HL-60/S4 (cell line): ENCODE data around the gene TUBA1C.

Source experiments
- in situ Hi-C: fragments of 300-500 bp; cut with MboI; formaldehyde crosslinking; loops from 2 replicates; pipeline ENCODE4 v1.14.3; 2022; ENCODE audit warnings: low sequenced_read_pairs

TUBA1C gene

DNA sequence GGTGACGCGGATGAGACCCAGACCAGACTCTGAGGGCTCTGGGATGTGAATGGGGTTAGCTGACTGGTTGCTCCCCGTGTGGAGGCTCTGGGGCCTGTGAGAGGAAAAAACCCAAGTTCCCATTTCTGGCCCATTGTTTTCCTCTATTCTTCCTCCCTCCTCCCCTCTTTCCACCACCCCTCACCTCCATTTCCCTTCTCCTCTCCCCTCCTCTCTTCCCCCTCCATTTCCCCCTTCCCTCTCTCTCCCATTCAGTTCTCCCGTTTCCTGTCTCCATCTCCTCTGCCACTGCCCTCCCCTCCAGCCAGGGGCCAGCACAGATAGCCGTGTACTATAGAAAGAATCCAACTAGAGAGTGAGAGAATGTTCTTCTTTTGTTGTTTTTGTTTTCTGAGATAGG, 17.4 kb downstream of the TUBA1C start:
- in situ Hi-C loops = loop anchor here (10.0 kb wide), 1 partner anchor 242 kb away; no protein-coding TSS in a partner anchor

DNA sequence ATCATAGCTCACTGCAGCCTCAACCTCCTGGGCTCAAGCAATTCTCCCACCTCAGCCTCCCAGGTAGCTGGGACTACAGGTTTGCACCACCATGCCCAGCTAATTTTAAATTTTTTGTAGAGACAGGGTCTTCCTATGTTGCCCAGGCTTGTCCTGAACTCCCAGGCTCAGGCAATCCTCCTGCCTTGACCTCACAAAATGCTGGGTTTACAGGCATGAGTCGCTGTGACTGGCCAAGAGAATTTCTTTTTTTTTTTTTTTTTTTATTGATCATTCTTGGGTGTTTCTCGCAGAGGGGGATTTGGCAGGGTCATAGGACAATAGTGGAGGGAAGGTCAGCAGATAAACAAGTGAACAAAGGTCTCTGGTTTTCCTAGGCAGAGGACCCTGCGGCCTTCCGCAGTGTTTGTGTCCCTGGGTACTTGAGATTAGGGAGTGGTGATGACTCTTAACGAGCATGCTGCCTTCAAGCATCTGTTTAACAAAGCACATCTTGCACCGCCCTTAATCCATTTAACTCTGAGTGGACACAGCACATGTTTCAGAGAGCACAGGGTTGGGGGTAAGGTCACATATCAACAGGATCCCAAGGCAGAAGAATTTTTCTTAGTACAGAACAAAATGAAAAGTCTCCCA, 18.0 kb downstream of the TUBA1C start:
- in situ Hi-C loops = loop anchor here (10.0 kb wide), 1 partner anchor 242 kb away; no protein-coding TSS in a partner anchor

DNA sequence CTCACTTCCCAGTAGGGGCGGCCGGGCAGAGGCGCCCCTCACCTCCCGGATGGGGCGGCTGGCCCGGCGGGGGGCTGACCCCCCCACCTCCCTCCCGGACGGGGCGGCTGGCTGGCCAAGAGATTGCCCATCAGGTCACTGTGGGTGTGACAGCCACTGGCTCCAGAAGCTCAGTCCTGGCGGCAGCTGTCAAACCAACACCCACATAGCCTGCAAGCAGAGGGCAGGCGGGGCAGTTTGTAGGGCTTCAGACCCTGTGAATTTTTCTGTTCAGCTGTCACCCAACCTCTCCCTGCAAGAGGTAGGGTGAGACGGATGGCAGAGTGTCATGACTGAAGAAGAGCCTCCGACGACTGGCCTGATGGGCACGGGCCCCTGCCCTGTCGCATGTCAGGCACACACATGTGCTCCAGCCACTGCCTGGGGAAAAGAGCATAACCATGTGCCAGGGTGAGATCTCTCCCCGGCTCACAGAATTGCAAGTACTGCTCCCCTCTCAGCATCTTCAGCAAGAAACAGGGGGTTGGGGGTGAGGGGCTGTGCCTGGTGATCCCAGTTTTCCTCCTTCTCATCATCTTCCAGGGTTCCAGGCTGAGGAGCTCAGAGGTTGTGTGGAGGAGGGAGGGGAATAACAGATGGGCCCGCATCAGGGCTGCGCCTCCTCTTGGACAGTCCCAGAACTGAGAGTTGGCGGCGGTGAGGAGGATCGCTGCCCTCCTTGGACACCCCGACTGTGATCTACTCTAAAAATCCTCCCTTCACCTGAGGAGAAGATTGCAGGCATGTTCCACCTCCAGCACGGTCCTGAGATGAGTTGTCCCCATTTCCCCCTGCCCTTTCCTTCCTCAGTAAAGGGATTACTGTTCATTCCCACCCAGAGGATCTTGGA, 18.9 kb downstream of the TUBA1C start:
- in situ Hi-C loops = loop anchor here (10.0 kb wide), 1 partner anchor 241 kb away; no protein-coding TSS in a partner anchor

DNA sequence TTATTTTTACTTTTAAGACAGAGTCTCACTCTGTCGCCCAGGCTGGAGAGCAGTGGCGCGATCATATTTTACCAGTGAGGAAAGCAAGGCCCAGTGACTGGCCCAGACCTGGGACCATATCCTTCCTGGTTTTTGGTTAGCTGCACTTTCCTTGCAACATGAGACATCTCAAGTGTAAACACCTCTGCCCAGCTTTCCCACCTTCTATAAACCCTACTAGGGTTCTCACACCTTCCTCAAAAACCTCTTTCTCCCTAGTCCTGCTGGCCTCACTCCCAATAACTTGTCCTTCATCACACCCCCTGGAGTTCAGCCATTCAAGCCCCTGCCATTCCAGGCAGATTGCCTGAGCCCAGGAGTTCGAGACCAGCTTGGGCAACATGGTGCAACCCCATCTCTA, 19.8 kb downstream of the TUBA1C start:
- in situ Hi-C loops = loop anchor here (5.0 to 10.0 kb wide), 2 partner anchors 53 to 240 kb away; partner anchors contain the start of gene C1QL4

DNA sequence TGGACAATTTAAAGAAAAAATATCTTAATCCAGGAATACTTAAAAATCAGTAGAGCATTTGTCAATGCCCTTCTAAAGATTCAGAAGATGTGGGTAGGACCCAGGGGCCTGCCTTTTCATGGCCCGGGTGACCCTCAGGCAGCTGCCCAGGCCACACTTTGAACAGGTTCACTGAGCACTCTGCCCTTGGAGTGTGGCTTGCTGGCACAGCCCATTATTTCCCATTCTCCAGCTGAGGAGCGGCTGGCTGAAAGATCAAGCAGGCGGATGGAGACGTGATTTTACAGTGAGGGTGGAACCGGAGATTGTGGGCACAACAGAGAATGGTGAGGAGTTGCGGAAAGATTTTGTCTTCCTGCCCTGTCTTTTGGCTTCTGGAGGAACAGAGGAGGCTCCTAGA, 23.0 kb downstream of the TUBA1C start:
- in situ Hi-C loops = loop anchor here (5.0 to 10.0 kb wide), 2 partner anchors 49 to 237 kb away; partner anchors contain the start of gene C1QL4

DNA sequence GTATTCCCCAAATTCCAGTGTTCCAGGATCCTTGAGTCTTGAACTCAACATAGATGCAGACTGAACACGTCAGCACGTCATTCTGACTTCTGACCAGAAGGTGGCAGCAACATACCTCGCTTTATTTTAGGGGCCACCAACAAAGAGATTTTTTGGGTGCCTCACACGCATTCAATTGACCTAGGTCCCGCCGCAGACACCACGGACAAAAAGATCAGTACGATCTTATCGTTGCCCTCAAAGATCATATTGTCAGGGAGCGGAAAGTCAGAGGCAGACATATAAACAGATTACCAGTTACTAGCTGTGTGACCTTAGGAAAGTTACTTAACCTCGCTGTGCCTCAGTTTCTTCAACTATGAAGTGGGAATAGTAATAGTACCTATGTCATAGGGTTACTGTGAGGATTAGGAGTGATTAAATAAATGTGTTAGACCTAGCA, 23.6 kb downstream of the TUBA1C start:
- in situ Hi-C loops = loop anchor here (5.0 to 10.0 kb wide), 2 partner anchors 49 to 236 kb away; partner anchors contain the start of gene C1QL4

DNA sequence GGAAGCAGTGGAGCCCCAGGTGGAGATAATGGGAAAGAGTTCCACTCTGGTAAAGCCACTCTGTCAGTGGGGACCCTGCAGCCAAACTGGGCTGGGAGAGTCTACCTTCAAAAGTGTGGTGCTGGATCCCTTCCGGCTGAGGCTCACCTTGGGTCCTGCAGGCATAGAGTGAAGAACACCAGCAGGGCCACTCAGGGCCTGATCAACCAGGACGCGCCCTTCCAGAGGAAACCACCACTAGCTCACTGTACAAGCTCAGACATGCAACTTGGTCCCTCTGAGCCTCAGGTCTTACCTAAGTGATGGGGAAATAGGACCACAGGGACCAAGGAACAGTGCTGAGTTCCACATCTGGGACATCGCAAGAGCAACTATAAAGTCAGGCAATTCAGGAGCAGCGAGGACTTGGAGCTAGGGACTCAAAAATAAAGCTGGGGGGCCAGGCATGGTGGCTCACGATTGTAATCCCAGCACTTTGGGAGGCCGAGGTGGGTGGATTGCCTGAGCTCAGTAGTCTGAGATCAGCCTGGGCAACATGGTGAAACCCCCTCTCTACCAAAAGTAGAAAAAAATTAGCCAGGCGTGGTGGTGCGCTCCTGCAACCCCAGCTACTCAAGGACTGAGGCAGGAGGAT, 24.2 kb downstream of the TUBA1C start:
- in situ Hi-C loops = loop anchor here (5.0 to 10.0 kb wide), 2 partner anchors 48 to 236 kb away; partner anchors contain the start of gene C1QL4

DNA sequence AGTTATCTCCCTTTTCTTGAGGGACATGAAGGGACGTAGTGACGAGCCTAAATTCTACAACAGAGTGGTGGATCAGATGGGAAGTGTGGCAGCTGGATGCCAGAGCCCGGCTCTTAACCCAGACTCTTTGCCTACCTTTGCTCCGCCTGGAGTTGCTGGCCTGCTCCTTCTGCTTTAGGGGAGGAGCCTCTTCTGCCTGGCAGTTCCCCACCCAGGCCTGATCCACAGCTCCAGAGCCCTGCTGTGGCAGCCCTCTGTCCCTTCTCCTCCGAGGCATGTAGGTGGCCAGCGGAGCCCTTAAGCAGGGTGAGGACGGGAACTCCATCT, 27.8 kb downstream of the TUBA1C start:
- in situ Hi-C loops = no loop called here

DNA sequence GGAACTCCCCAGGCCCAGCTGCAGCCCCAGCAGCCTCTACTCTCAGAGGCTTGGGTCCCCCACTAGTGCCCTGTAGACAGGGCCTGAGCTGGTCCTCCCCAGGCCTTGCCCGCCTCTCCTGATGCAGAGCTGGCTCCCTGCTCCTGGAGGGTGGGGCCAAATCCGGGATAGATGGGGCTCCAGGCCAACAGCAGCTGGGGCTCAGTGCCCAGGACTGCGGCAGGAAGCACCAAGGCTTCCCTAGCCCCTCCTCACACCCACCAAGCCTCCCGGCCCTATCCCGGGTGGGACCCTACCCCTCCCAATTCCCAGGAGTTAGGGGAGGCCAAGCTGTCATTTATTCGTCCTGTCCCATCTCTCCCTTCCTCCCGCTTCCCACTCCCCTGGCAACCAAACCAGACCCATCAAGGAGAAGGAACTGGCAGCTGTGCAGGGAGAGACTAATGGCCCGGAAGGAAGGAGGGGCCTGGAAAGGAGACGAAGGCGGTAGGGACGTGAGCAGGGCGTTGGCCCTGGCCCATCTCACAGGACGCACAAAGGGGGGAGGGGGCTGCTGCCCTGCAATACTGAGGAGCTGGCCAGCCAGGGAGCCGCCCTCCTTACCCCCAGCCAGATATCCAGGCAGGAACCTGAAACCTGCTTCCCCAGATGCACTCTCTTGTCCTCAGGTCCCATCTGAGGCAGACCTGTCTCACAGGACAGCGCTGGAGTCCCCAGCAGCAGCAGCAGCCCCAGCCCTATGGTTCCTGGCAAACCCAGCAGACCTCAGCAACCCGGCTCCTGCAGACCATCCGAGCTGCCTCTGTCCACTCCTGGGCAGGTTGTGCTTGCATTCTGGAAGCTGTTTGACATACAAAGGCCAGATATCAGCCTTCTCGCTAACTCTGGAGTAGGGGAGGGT, 28.4 kb downstream of the TUBA1C start:
- in situ Hi-C loops = no loop called here

DNA sequence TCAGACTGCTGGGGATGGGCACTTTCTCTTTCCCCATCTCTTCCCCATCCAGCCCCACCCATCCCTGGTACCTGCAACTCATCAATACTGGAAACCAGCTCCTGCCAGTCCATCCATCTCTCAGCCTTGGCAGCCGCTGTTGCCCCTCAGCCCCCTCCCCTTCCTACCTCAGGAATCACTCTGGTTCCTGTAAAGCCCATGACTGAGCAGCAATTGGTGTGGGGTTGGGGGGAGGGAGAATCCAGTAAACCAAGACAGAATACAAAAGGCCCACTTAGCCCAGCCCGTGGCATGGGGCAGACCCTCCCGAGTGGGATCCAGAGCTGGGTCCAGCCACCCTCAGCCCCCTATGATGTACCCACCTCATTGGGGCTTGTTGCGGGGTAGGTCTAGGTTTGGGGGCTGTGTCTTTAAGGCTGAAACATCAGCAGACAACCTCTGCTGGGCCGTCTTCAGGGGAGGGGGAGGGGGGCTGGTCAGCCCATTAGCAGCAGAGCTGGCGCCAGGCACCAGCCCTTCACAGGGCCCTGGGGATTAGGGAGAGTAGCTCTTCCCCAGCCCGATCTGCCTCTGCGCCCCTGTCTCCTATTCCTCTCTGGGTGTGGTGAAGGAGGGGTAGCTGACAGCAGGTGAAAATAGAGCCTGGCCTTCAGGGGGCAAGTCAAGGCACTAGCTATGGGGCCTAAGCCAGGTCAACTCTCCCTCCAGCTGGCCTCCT, 29.4 kb downstream of the TUBA1C start:
- in situ Hi-C loops = no loop called here

DNA sequence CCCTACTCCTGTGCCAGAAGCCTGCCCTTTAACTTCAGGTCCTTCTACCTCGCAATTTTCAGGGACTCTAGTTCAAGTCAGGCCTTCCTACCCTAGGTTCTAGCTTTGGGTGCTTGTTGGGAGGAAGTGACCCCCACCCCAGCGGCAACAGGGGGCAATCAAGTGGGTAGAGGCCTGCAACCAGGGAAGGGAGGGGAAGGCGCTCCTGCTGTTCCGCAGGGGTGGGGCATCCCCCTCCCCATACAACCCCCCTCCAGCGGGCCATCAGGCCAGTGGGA, 29.9 kb downstream of the TUBA1C start:
- in situ Hi-C loops = no loop called here

DNA sequence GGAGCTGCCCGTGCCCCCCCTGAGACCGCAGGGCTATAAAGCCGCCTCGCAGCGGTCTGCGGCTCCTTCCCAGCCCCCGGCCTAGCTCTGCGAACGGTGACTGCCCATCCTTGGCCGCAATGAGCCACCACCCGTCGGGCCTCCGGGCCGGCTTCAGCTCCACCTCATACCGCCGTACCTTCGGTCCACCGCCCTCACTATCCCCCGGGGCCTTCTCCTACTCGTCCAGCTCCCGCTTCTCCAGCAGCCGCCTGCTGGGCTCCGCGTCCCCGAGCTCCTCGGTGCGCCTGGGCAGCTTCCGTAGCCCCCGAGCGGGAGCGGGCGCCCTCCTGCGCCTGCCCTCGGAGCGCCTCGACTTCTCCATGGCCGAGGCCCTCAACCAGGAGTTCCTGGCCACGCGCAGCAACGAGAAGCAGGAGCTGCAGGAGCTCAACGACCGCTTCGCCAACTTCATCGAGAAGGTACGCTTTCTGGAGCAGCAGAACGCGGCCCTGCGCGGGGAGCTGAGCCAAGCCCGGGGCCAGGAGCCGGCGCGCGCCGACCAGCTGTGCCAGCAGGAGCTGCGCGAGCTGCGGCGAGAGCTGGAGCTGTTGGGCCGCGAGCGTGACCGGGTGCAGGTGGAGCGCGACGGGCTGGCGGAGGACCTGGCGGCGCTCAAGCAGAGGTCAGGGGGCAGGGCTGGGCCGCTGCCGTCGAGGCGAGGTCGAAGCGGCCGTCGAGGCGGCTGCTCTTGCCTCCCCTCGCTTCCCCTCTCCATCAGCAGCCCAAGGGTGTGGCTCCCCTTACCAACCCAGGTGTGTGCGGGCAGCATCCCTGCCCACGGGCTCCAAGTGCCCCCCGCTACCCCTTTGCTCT, 30.4 kb downstream of the TUBA1C start, which contains the start of gene PRPH:
Gene PRPH (plus strand): TSS at position 66 of the 855 bp plus-strand sequence. CDS start 54 bp downstream, at position 120.
- in situ Hi-C loops = no loop called here

DNA sequence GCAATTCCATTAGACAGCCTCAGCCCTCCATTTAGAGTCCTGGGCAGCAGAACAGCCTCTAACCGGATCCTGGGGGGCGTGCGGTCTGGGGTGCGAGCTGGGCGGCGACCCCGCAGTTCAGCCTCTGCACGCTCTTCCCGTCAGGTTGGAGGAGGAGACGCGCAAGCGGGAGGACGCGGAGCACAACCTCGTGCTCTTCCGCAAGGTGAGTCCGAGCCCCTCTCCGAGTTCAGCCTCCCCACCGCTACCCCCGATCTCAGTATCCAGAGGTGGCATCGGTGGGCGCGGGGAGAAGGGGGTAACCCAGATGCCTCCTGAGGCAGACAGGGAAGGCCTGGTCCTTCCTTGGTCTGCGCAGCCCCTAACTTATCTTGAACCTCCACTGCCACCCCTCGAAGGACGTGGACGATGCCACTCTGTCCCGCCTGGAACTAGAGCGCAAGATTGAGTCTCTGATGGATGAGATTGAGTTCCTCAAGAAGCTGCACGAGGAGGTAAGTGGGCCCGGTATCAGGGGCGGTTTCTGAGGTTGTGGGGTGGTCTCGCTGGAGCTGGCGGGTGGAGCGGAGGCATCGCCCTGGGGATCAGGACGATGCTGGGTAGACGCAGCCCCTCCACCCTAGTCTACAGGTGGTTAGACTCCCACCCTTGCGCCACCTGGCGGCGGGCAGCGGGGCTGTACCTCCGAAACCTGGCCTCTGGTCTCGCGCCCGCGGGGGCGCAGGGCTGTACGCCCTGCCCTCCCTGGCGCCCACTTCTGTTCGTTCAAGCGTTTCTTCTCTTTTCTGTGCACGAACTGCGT, 31.4 kb downstream of the TUBA1C start:
- in situ Hi-C loops = no loop called here

DNA sequence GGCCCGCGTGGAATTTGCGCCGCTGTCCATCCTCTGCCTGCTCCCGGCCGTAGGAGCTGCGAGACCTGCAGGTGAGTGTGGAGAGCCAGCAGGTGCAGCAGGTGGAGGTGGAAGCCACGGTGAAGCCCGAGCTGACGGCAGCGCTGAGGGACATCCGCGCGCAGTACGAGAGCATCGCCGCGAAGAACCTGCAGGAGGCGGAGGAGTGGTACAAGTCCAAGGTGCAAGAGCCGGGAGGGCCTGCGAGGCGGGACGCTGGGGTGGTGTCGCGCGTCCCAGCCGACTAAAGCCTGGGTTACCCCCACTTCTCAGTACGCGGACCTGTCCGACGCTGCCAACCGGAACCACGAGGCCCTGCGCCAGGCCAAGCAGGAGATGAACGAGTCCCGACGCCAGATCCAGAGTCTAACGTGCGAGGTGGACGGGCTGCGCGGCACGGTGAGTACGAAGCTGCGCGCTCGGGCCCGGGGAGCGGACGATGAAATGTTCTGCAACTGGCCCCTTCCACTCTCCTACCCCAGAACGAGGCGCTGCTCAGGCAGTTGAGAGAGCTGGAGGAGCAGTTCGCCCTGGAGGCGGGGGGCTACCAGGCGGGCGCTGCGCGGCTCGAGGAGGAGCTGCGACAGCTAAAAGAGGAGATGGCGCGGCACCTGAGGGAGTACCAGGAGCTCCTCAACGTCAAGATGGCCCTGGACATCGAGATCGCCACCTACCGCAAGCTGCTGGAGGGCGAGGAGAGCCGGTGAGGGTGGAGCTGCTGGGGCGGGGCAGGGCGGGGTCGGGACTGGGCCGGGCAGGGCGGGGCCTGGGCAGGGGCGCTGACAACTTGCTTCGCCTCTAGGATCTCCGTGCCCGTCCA, 32.2 kb downstream of the TUBA1C start:
- in situ Hi-C loops = no loop called here

DNA sequence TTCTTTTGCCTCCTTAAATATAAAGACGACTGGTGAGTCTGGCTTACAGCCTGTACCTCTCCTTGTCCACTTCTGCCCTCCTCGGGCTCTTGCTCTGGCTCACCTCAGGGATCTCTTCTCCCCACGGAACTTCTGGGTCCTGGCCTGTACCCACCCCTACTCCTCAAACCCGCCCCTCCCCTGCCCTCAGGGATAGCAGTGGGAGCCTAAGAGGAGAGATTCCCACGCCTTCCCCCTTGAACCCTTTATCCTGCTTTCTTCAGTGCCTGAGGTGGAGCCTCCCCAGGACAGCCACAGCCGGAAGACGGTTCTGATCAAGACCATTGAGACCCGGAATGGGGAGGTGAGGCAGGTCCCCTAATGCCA, 32.8 kb downstream of the TUBA1C start:
- in situ Hi-C loops = no loop called here

DNA sequence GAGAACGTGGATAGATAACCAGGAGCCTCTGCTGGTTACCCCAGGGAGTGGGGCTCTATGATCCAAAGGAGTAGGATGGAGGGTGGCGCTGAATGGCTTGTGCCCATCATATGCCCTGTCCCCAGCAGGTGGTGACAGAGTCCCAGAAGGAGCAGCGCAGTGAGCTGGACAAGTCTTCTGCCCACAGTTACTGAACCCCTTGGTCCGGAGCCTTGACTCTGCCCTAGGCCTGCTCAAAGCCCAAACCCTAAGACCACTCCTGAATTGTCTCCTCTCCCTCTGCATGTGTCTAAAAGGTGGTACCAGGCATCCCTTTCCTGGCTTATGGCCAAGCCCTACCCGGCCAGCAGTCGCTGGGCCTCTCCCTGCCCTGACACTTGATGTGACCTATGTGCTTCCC, 33.3 kb downstream of the TUBA1C start:
- in situ Hi-C loops = no loop called here

DNA sequence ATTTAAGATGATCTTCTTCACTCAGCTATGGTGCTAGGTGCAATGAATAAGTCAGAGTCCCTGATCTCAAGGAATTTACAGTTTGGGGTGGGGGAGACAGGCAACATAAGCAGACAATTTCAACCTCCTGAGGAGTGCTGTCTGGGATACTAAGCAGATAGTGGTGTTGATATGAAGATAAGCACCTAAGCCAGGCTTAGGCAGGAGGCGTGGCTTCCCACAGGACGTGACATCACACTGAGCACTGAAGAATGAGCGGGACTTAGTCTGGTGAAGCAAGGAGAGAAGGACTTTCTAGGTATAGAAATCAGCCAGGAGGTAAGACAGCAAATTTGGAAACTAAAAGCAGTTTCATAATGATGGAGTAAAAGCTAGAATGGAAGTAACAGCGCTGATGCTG, 36.9 kb downstream of the TUBA1C start:
- in situ Hi-C loops = no loop called here
